K562 (cell line): ENCODE results near the gene EYA2. TPM values are rescaled to one million over a fixed set of nuclear protein-coding genes. Genes with fewer than 3 reads are reported as not detected.
A peak's percentile ranks its signal among the peaks of the same experiment; 100 is the strongest.

Source experiments
- ATAC-seq: fragments of 200-7000 bp; cut with Tn5 transposase; 3 replicates; pipeline ENCODE4 v1.9.1; 2020; ENCODE audit warnings: moderate library complexity
- BruUV-seq: library from RNA; stranded (reverse); fragments of 400-500 nt; replicated peaks from 2 replicates; lab custom pipeline; 2021; lab: Mats Ljungman, UMichigan
- CTCF ChIA-PET: fragments of 300-600 bp; formaldehyde crosslinking; extraction: SDS; loops from one replicate; lab custom pipeline; 2021; ENCODE audit warnings: low intra/inter-chr PET ratio; lab: Yijun Ruan, JAX
- POLR2A ChIA-PET: fragments of 300-600, 350-650 bp; sonication (Branson Sonifier 250); formaldehyde crosslinking; extraction: SDS; loops from one replicate; lab custom pipeline; 2021; ENCODE audit warnings: antibody characterized with exemption, inconsistent platforms; lab: Yijun Ruan, JAX
- DNase-seq, 4 experiments: peaks; one replicate each; pipeline versions ENCODE4 v3.0.0 to v3.0.0-alpha.2; 2011 to 2018; ENCODE audit warnings: low spot score in 3 of 4, mixed read lengths in 3 of 4; ENCODE audit errors: extremely low read depth in 1 of 4
- FAIRE-seq: peaks from 2 replicates; lab custom pipeline; 2011; peaks lifted over from hg19 to GRCh38; lab: Jason Lieb, UNC
- H2AFZ ChIP-seq: 2 replicates; pipeline ENCODE4 v1.6.0; 2011; ENCODE audit warnings: low read depth, low read length, control low read depth, inconsistent platforms
- H3K27ac ChIP-seq: fragments of 200-600 bp; 3 replicates; pipeline ENCODE4 v1.8.0; 2011; ENCODE audit warnings: low read depth, mild to moderate bottlenecking, control low read depth, inconsistent platforms, low read length, moderate library complexity, mixed read lengths; ENCODE audit errors: extremely low read depth
- H3K27me3 ChIP-seq, 2 experiments: fragments of 300-600 bp in 1 of 2; 2 replicates in 1 of 2; 3 replicates in 1 of 2; pipeline versions ENCODE4 v1.6.0 to v1.8.0; 2011; ENCODE audit warnings: inconsistent platforms in 2 of 2, low read length in 2 of 2, mild to moderate bottlenecking in 1 of 2, mixed read lengths in 1 of 2, moderate library complexity in 1 of 2; ENCODE audit not compliant: control insufficient read depth in 2 of 2, insufficient read depth in 2 of 2
- H3K36me3 ChIP-seq: fragments of 300-600 bp; 3 replicates; pipeline ENCODE4 v1.8.0; 2011; ENCODE audit warnings: mild to moderate bottlenecking, low read length, inconsistent platforms; ENCODE audit not compliant: control insufficient read depth, insufficient read depth
- H3K4me1 ChIP-seq, 2 experiments: fragments of 200-600 bp in 1 of 2; replicated peaks in 1 of 2; 2 replicates in 1 of 2; 3 replicates in 1 of 2; pipeline versions ENCODE4 v1.5.1 to v1.8.0; 2011; ENCODE audit warnings: inconsistent platforms in 2 of 2, low read length in 2 of 2, mild to moderate bottlenecking in 1 of 2, mixed read lengths in 1 of 2, moderate library complexity in 1 of 2; ENCODE audit not compliant: control insufficient read depth in 2 of 2, insufficient read depth in 2 of 2
- H3K4me2 ChIP-seq: 2 replicates; pipeline ENCODE4 v1.6.1; 2011; ENCODE audit warnings: low read length, control low read depth, inconsistent platforms, mixed read lengths; ENCODE audit not compliant: insufficient read depth
- H3K4me3 ChIP-seq: fragments of 200-600 bp; sonication (generic), shearing (Covaris generic); 2 replicates; pipeline ENCODE4 v1.5.1; 2016; ENCODE audit warnings: control low read depth, inconsistent platforms
- H3K79me2 ChIP-seq: fragments of 200-600 bp; 3 replicates; pipeline ENCODE4 v1.8.0; 2011; ENCODE audit warnings: low read length, inconsistent platforms; ENCODE audit not compliant: control insufficient read depth, insufficient read depth
- H3K9ac ChIP-seq, 2 experiments: 2 replicates each; pipeline versions ENCODE4 v1.6.0 to v1.6.1; 2011; ENCODE audit warnings: low read depth in 2 of 2, low read length in 2 of 2, control low read depth in 1 of 2, inconsistent platforms in 1 of 2, mild to moderate bottlenecking in 1 of 2, mixed read lengths in 1 of 2; ENCODE audit not compliant: insufficient read depth in 1 of 2
- H3K9me1 ChIP-seq: one replicate; pipeline ENCODE4 v1.6.0; 2011; ENCODE audit warnings: inconsistent platforms, mild to moderate bottlenecking, low read length, moderate library complexity; ENCODE audit not compliant: control insufficient read depth, insufficient read depth
- H3K9me3 ChIP-seq: replicated peaks from 2 replicates; pipeline ENCODE4 v1.5.1; 2011; ENCODE audit warnings: low read depth, low read length, inconsistent platforms; ENCODE audit not compliant: control insufficient read depth, insufficient read depth
- H4K20me1 ChIP-seq: replicated peaks from 2 replicates; pipeline ENCODE4 v1.6.1; 2011; ENCODE audit warnings: low read length, inconsistent platforms, mixed read lengths; ENCODE audit not compliant: control insufficient read depth, insufficient read depth
- EGR1 ChIP-seq: fragments of 450-650 bp; conservative IDR thresholded peaks from 2 replicates; pipeline ENCODE4 v1.6.1; 2017; ENCODE audit warnings: mild to moderate bottlenecking
- GABPA ChIP-seq: fragments of 200-800 bp; sonication (Bioruptor generic); conservative IDR thresholded peaks from 2 replicates; pipeline ENCODE4 v1.6.1; 2016; ENCODE audit warnings: low read depth, missing genetic modification characterization, missing compliant biosample characterization
- NCOA1 ChIP-seq: fragments of 450-650 bp; IDR thresholded peaks from 2 replicates; pipeline ENCODE4 v1.6.1; 2016; ENCODE audit warnings: low read depth
- RAD21 ChIP-seq, 2 experiments: fragments of 250-450 bp in 1 of 2; fragments of 450-650 bp in 1 of 2; sonication (Bioruptor Pico) in 1 of 2; formaldehyde crosslinking in 1 of 2; IDR thresholded peaks in 1 of 2; conservative IDR thresholded peaks in 1 of 2; 2 replicates each; pipeline versions ENCODE4 v1.4.0 to v1.8.0; 2020 to 2022; ENCODE audit warnings: mild to moderate bottlenecking in 2 of 2, moderate library complexity in 1 of 2
- SMARCA4 ChIP-seq: fragments of 450-650 bp; IDR thresholded peaks from 2 replicates; pipeline ENCODE4 v1.6.1; 2016
- YY1 ChIP-seq, 3 experiments: IDR thresholded peaks; 2 replicates each; pipeline ENCODE4 v1.6.1; 2011; ENCODE audit warnings: low read length in 2 of 3, mild to moderate bottlenecking in 2 of 3, moderate library complexity in 2 of 3, borderline replicate concordance in 1 of 3, control low read depth in 1 of 3, low read depth in 1 of 3; ENCODE audit not compliant: insufficient read depth in 3 of 3, insufficient replicate concordance in 2 of 3, control insufficient read depth in 1 of 3, insufficient read length in 1 of 3; ENCODE audit errors: extremely low read depth in 1 of 3
- ZNF124 ChIP-seq: sonication (generic); formaldehyde crosslinking; IDR thresholded peaks from 2 replicates; pipeline ENCODE4 v1.8.1; 2022; ENCODE audit warnings: missing genetic modification reagents
- ZNF134 ChIP-seq: fragments of 250-450 bp; sonication (Bioruptor Pico); conservative IDR thresholded peaks from 2 replicates; pipeline ENCODE4 v1.4.0; 2020
- WGBS: fragments of 100-300 bp; shearing (Covaris generic); methylation state at CpG from one replicate; pipeline ENCODE4 v1.1.6; 2016; ENCODE audit warnings: low coverage, mixed read lengths; ENCODE audit not compliant: insufficient coverage; ENCODE audit errors: missing lambda C conversion rate; 5-methylcytosine and 5-hydroxymethylcytosine counted together
- in situ Hi-C: fragments of 300-500 bp; cut with MboI; formaldehyde crosslinking; loops from 4 replicates; pipeline ENCODE4 v1.15.0; 2018; ENCODE audit warnings: inconsistent platforms, mixed read lengths
- intact Hi-C: fragments of 100-400 bp; cut with micrococcal nuclease; formaldehyde crosslinking; loops from 2 replicates; pipeline ENCODE4 v1.14.2; 2022
- polyA plus RNA-seq, 8 experiments: library from polyadenylated mRNA; depleted of rRNA in 4 of 8; stranded (reverse) in 5 of 8; unstranded in 3 of 8; fragments of >200 nt; fragmentation: Nextera tagmentation in 2 of 8; fragmentation: Illumina TruSeq in 1 of 8; extraction: Ambion mirVana in 2 of 8; extraction: Trizol in 1 of 8; gene quantifications; 2 replicates each; pipeline versions ENCODE4 v1.2.1 to v1.2.3, GENCODE V29; 2011 to 2014; ENCODE audit warnings: inconsistent platforms in 1 of 8, missing spikeins in 1 of 8
- total RNA-seq, 7 experiments: library from RNA; depleted of rRNA in 6 of 7; stranded (reverse); fragments of >200 nt in 6 of 7; fragmentation: Illumina TruSeq in 2 of 7; extraction: Trizol in 2 of 7; gene quantifications; 2 replicates each; pipeline versions ENCODE4 v1.2.1 to v1.2.3, GENCODE V29; 2011 to 2021; ENCODE audit warnings: low replicate concordance in 1 of 7
- TF ChIP-seq, protein P1 (sequence below): fragments of 450-650 bp; formaldehyde crosslinking; IDR thresholded peaks from 2 replicates; pipeline ENCODE4 v1.4.0; 2020; ENCODE audit warnings: mild to moderate bottlenecking, moderate library complexity
- TF ChIP-seq, protein P2 (sequence below), 3 experiments: fragments of 200-800 bp in 1 of 3; sonication (Bioruptor generic) in 1 of 3; sonication (generic) in 1 of 3; formaldehyde crosslinking in 1 of 3; IDR thresholded peaks; 2 replicates each; pipeline versions ENCODE4 v1.6.1 to v1.8.0; 2016 to 2022; ENCODE audit warnings: mild to moderate bottlenecking in 2 of 3, missing compliant biosample characterization in 2 of 3, missing genetic modification characterization in 2 of 3, missing genetic modification reagents in 1 of 3
- TF ChIP-seq, protein P3 (sequence below): sonication (generic); formaldehyde crosslinking; IDR thresholded peaks from 2 replicates; pipeline ENCODE4 v1.8.0; 2022; ENCODE audit warnings: mild to moderate bottlenecking, missing genetic modification reagents
- TF ChIP-seq, protein P4 (sequence below): IDR thresholded peaks from 3 replicates; pipeline ENCODE4 v1.6.1; 2011; ENCODE audit warnings: borderline replicate concordance, mild to moderate bottlenecking; ENCODE audit not compliant: insufficient read length, insufficient read depth

The EYA2 gene
- total and polyA plus RNA-seq, 9 of the 15 experiments (the other 6 are each of a cell fraction or from before 2014, with no cell fraction given), result 0.03 TPM; not detected in 8

DNA sequence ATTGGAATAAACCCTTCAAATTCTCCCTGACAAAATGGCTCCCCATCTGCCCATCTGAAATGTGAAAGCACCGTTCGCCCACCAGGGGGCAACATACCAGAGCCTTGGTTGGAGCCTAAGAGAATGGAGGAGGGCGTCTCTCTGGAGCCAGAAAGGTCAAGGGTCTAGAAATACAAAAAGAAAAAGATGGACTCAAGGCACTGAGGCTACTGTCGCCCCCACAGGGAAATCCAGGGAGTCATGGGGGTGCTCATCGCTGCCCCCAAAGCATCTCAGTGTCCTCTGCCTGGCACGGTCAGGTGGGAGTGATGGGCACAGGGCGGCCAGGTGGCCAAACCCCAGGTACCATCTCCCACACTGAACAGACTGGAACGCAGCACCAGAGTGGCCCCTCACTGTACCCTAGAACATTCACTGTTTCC lies 325.5 kb downstream of the EYA2 start:
- Histone ChIP-seq H3K9ac (no peak overlapping the region), H3K9me1 (no peaks in the 10 kb centered on the region), H4K20me1 (peaks cover 13% of the 10 kb centered on the region; the same call in 1 of the 2 replicates), H3K4me2 (no peak overlapping the region), H3K27ac (no peak overlapping the region), H2AFZ (no peak overlapping the region), H3K9me3 (no peaks in the 10 kb centered on the region), H3K27me3 (no peaks in the 10 kb centered on the region; a peak in 1 of 5 replicates), H3K79me2 (peaks cover 72% of the 10 kb centered on the region), H3K4me1 (peaks cover 0 to 4% of the 10 kb centered on the region in 2 experiments; a peak in 2 of 5 replicates), H3K4me3 (no peak overlapping the region), H3K36me3 (peaks cover 95% of the 10 kb centered on the region)
- ATAC-seq (peak; percentile 88), FAIRE-seq (peak; percentile 62), DNase-seq (peak; percentile 41 to 72 (median 58))
- in situ Hi-C loops, result no loop called here
- intact Hi-C loops, result no loop called here
- 74% methylated on average over 8 of the region's 8 CpGs for WGBS
- BruUV-seq, result no TSS peak
- ChIA-PET POLR2A (interaction anchor here (0.6 to 2.8 kb wide), 2 partner anchors 13 to 90 kb away, joined by 3 to 12 read pairs; no protein-coding TSS in a partner anchor), CTCF (interaction anchor here (0.6 kb wide), 1 partner anchor 15 kb away, joined by 3 read pairs; no protein-coding TSS in a partner anchor)
- TF ChIP-seq YY1 (IDR thresholded peaks at IDR 0.05; ENCODE audit: borderline replicate concordance in 1 of 3, control insufficient read depth in 1 of 3, extremely low read depth in 1 of 3, insufficient read depth in 3 of 3, insufficient read length in 1 of 3, insufficient replicate concordance in 2 of 3, low read depth in 1 of 3, low read length in 2 of 3) (peak in 2 of 3 experiments; percentile 76 to 90), GABPA (no peak), NCOA1 (no peak), ZNF134 (no peak), RAD21 (CRISPR knock-in tag; conservative IDR thresholded peaks at IDR 0.05 in 1 of 2, IDR thresholded peaks at IDR 0.05 in 1 of 2) (peak in 1 of 2 experiments; percentile 33; a peak in 2 of 4 replicates), ZNF124 (CRISPR knock-in tag) (no peak), EGR1 (no peak), SMARCA4 (no peak)
- TF ChIP-seq, protein P1, sequence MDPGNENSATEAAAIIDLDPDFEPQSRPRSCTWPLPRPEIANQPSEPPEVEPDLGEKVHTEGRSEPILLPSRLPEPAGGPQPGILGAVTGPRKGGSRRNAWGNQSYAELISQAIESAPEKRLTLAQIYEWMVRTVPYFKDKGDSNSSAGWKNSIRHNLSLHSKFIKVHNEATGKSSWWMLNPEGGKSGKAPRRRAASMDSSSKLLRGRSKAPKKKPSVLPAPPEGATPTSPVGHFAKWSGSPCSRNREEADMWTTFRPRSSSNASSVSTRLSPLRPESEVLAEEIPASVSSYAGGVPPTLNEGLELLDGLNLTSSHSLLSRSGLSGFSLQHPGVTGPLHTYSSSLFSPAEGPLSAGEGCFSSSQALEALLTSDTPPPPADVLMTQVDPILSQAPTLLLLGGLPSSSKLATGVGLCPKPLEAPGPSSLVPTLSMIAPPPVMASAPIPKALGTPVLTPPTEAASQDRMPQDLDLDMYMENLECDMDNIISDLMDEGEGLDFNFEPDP (CRISPR knock-in tag), result no peak
- TF ChIP-seq, protein P2, sequence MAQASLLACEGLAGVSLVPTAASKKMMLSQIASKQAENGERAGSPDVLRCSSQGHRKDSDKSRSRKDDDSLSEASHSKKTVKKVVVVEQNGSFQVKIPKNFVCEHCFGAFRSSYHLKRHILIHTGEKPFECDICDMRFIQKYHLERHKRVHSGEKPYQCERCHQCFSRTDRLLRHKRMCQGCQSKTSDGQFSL (CRISPR knock-in tag; IDR thresholded peaks at IDR 0.05), result no peak
- TF ChIP-seq, protein P2 (tag; IDR thresholded peaks at IDR 0.05), result no peak
- TF ChIP-seq, protein P3, sequence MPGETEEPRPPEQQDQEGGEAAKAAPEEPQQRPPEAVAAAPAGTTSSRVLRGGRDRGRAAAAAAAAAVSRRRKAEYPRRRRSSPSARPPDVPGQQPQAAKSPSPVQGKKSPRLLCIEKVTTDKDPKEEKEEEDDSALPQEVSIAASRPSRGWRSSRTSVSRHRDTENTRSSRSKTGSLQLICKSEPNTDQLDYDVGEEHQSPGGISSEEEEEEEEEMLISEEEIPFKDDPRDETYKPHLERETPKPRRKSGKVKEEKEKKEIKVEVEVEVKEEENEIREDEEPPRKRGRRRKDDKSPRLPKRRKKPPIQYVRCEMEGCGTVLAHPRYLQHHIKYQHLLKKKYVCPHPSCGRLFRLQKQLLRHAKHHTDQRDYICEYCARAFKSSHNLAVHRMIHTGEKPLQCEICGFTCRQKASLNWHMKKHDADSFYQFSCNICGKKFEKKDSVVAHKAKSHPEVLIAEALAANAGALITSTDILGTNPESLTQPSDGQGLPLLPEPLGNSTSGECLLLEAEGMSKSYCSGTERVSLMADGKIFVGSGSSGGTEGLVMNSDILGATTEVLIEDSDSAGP, result no peak
- TF ChIP-seq, protein P4, sequence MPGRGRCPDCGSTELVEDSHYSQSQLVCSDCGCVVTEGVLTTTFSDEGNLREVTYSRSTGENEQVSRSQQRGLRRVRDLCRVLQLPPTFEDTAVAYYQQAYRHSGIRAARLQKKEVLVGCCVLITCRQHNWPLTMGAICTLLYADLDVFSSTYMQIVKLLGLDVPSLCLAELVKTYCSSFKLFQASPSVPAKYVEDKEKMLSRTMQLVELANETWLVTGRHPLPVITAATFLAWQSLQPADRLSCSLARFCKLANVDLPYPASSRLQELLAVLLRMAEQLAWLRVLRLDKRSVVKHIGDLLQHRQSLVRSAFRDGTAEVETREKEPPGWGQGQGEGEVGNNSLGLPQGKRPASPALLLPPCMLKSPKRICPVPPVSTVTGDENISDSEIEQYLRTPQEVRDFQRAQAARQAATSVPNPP, result no peak
